ENCODE measurements around the gene SLC6A19.

GRCh38 chr5:1169211-1170115, 31.9 kb upstream of the SLC6A19 start:
- no peak for TF ChIP-seq RAD21 (IDR thresholded peaks at IDR 0.05; ENCODE audit: low read length)
- TF ChIP-seq CTCF (IDR thresholded peaks at IDR 0.05), result no peak
- no peak for TF ChIP-seq EZH2phosphoT487 (IDR thresholded peaks at IDR 0.05; ENCODE audit: borderline replicate concordance, low read depth)
- no peak for TF ChIP-seq USF2 (IDR thresholded peaks at IDR 0.05; ENCODE audit: borderline replicate concordance, low read depth, low read length)
- no peak for TF ChIP-seq CHD2 (IDR thresholded peaks at IDR 0.05; ENCODE audit: low read length, partially characterized antibody)
- no peak for TF ChIP-seq POLR2AphosphoS5 (IDR thresholded peaks at IDR 0.05; ENCODE audit: low read depth, low read length)
- no peak for TF ChIP-seq FOXM1 (IDR thresholded peaks at IDR 0.05; ENCODE audit: low read depth)
- no peak for TF ChIP-seq GABPA (IDR thresholded peaks at IDR 0.05; ENCODE audit: low read depth)
- no peak for TF ChIP-seq TAF1 (IDR thresholded peaks at IDR 0.05; ENCODE audit: borderline replicate concordance, low read depth, low read length)
- no peak for TF ChIP-seq GATA2 (CRISPR knock-in tag; IDR thresholded peaks at IDR 0.05)

All from SK-N-SH (cell line).